ENCODE results near the gene FOXN1.

FOXN1 gene

DNA sequence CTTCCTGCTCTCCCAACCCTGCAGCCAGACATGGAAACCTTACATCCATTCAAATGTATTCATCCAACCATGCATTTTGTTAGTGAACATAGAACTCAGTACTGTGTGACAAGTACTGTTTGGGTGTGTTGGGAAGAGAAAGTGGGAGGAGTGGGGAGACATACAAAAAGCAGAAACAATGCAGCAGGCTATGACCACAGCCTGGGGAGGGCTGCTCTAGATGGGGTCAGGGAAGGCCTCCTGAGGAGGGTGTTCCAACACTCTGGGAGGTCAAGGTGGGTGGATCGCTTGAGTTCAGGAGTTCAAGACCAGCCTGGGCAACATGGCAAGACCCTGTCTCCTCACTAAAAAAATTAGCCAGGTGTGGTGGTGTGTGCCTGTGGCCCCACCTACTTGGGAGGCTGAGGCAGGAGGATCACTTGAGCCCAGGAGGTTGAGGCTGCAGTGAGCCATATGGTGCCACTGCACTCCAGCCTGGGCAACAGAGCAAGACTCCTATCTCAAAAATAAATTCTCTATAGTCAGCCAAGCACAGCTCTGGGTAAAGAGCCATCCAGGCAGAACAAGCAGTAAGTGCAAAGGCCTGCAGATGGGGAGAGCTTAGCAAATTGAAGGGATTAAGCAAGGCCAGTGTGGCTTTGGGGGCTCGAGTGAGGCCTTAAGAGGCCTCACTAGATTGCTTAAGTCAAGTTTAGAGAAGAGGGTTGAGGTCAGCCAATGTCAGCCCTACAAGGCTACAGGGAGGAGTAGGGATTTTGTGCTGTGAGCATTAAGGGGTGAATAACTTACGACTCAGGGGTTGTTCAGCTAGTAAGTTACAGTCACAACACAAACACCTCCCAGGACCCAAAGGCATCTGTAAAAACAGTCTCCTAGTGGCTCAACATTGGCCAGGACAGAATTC, 27.2 kb upstream of the FOXN1 start:
- DNase-seq = no peak

DNA sequence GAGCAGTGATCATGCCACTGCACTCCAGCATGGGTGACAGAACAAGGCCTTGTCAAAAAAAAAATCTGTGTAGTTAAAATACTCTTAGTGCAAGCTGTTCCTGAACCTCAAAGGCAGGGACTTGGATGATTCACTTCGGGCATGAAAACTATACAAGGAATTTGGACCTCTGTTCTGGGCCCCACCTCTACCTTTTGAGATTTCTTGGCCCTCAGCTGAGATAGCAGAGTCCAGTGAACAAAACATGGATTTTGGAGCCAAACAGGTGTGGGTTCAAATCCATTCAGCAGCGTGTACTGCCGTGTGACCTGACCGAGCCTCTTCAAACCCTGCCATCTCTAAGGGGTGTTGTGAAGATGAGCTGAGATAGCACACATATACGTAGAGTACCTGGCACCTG, 25.9 kb upstream of the FOXN1 start:
- DNase-seq = no peak

DNA sequence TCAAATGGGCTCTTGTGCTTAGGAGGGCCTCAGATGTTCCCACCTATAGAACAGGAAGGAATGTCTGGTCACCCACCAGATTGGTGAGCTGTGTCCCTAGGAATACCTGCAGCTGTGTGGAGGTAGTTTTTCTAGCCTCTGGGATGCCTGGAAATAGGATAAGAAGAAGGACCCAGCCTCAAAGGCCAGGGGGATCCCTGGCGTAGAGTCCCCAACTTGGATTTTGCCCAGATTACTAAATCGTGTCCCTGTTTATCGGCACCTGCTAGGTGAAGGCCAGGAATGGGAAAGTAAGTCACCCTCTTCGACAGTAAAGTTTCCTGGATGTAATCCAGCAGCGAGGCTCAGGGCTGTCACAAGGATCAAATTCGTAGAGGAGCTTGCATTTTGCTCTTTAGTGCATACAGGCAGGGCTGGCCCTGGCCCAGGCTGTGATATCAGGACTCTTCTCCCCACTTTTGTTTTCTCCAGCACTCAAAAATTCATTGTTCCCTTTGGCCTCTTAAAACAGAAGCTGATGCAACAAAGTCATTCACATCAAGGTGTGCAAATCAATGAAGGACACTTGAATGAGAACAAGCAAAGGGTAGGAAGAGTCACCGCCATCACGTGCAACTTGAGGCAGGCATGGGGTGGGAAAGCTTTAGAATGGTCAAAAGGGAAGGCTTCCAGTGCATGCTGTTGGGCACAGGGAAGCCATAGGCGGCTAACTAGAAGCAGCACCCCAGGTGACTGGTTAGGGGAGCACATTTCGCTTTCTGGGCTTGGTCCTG, 25.2 kb upstream of the FOXN1 start:
- no peak for DNase-seq

DNA sequence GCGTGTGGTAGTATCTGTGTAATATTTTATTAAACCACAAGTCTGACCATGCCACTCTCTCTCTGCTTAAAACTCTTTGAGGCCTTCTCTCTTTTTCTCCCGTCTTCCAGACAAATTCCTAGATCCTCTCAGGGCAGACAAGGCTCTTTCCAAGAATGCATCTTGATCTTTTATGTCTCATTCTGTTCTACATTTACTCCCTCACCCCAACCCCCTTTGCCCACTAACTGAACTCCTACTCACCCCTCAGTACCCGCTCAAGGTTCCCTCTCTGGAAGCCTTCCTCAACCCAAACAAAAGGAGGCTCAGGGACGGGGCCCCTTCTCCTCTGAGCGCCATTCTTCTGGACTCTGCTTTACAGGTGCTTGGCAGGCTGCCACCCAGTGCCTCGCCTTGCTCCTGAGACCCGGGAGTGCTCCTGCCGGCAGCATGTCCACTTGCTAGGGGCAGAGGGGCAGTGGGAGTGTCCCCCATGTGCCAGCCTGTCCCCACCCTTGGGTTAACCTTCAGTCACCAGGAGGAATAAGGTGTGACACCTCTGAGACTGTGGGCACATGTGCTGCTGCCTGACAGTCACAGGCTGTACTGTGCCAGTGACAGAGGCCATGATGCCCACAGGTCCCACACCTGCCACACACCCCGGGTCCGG, 23.5 kb upstream of the FOXN1 start:
- DNase-seq = no peak

DNA sequence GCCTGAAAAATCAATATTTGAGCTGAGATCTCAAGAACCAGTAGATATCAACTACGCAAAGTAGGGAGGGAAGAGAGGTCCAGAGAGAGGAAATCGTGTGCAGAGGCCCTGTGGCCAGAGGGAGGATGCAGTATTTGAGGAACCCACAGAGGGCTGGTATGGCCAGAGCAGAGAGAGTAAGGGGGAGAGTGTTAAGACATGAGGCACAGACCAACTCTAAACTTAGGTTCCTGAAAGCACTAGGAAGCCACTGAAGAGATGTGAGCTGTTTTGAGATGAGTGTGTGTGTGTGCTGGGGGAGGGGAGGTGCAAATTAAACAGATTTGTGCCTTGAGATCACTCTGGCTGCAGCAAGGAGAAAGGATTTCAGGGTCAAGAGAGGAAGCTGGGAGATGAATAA, 21.9 kb upstream of the FOXN1 start:
- peak; percentile 48 for DNase-seq

DNA sequence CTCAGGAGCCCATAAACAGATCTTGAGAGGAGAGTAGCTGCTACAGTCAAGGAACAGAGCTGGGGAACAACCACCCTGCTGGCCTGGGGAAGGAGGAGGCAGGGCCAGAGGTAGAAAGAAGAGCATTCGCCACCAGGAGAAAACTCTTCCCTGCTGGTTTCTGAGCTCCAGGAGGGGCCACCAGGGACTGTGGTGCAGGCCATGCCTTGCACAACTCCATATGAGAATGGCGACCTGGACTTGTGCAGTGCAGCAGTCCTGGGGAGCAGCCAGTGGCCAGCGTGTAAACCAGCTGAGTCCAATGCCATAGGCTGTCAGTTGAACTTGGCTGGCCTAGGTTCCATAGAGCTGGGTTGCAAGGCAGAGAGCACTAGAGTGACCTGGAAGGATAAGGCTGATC, 21.1 kb upstream of the FOXN1 start:
- DNase-seq = no peak

DNA sequence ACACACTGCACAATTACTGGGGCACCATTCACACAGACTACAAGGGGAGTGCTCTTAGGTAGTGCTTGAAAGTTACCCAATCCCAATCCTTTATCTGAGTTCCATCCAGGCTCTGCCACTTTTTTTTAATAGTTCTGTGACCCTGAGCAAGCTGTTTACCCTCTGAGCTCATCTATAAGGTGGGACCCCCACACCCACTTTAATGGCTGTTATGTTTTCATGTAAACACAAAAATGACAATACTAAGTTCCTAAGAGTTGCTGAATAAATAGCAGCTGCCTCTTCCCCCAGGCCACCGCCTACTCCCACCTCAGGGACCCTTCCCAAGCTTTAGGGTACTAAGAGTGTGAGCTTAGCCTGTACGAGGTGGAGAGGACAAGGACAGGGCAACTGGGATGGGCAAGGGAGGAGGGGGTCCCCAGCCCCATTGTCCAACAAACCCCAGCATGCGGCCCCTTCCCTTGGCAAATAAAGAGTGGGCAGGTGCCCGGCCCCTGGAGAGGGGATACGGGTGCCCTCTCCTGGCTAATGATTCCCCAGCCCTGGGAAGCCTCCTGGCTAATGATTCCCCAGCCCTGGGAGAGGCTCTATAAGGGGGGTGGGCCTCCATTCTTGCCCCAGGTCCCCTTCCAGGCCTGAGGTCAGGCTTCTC, 18.1 kb upstream of the FOXN1 start:
- DNase-seq = no peak

DNA sequence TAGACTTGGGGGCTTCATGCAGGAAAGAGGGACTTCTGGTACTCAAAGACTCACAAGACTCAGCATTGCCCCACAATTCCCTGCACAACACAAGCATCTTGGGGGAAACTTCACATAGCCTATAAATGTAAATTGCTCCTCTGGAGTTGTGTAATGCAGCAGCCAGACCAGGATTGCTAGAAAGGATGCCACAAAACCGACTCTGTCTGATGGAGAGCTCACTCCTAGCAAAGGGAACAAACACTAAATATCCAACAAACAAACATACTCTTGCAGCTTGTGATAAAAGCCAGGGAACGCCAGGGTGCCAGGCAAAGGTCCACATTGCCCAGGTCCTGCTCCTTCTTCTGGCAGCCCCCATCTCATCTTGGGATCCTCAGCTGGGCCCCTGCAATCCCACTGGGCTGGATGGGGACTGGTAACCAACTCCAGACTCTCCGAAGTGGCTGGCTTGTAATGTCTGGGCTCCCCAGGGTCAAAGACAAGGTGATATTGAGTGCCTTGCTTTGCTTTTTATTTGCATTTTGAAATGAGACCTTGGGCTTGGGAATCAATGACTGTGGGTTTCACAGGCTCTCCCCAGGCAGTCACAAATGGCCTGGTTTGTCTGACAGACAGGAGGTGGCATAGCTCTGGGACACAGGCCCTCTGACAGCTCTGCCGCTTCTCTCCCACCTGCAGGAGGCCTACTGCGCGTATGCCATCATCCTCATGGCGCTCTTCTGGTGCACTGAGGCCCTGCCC, 17.4 kb upstream of the FOXN1 start:
- DNase-seq = no peak

DNA sequence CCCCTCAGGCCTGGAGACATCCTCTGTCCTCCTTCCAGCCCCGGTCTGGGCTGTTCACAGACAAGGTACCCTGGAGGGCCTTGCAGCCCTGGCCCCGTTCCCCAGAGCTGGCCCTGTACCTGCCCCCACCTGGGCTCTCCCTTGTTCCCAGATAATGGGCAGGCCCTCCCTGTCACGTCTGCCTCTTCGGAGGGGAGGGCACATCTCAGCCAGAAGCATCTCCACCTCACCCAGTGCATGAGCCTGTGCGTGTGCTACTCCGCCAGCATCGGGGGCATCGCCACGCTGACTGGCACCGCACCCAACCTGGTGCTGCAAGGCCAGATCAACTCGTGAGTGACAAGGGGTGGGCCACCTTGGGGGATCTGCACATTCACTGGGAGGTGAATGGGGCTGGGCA, 14.9 kb upstream of the FOXN1 start:
- DNase-seq = no peak

DNA sequence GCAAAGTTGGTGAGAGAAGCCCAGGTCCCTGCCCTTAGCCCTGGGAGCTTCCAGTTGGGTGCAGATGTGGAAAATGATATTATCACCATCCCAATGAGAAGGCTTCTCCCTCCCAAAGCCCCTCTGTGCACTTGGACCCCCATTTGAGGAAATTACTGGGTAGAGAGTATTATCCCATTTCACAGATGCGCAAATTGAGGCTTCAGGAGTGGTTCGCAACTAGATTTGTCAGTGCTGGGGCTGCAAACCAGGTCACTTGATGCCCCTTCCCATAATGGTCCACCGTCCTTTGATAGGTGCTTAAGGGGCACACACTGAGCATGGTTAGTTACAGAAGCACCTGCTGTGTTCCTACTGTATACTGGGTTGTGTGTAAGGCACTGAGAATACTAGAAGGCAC, 14.3 kb upstream of the FOXN1 start:
- DNase-seq = no peak

DNA sequence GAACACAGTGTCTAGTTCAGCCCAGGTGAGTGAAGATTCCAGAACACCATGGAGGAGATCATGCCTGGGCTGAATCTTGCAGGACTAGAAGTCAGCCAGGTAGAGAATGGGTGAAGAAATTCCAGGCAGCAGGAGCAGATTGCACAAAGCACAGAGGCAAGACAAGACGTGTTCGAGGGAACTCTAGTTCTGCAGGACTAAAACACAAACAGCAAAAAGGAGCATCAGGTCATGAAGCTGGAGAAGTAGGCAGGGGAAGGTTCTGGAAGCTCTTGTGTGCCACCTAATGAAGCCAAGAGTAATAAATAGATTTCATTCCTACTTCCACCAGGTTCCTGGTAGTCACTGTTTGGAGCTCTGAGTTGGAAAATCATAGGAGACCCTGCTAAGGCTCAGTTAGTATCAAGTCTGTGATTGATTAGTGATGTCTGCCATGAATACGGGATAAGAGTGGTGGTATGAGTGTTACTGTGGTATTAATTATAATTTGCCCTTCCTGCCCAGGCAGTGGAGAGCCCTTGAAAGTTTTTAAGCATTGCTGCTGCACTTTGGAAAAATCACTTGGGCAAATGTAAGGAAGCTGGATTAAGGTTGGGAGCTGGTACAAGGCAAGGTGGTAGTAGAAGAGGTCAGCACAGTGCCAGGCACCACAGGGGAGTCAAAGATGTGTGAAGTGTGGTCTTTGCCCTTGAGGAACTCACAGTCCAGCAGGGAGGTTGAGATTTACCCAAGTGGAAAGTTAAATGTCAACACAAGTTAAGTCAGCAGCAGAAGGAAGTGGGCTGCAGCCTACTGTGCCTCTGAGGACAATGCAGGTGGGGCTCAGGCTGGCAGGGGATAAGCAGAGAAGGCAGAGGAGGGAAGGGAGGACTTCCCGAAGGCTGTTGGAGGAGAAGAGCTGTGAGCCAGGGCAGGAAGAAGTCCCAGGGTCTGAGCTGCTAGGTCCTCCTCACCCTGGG, 13.5 kb upstream of the FOXN1 start:
- no peak for DNase-seq

DNA sequence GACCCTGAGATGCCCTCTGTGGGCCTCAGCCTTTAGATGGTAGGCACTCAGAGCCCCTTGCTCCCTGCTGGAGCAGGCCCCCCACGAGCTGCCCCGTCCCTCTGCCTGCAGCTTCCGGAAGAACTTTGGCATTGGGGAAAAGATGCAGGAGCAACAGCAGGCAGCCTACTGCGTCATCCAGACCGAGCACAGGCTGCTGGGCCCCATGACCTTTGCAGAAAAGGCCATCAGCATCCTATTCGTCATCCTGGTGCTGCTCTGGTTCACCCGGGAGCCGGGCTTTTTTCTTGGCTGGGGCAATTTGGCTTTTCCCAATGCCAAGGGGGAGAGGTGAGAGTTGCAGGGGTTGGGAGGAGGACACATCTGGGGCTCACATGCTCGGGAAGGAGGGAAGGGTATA, 12.7 kb upstream of the FOXN1 start:
- no peak for DNase-seq

DNA sequence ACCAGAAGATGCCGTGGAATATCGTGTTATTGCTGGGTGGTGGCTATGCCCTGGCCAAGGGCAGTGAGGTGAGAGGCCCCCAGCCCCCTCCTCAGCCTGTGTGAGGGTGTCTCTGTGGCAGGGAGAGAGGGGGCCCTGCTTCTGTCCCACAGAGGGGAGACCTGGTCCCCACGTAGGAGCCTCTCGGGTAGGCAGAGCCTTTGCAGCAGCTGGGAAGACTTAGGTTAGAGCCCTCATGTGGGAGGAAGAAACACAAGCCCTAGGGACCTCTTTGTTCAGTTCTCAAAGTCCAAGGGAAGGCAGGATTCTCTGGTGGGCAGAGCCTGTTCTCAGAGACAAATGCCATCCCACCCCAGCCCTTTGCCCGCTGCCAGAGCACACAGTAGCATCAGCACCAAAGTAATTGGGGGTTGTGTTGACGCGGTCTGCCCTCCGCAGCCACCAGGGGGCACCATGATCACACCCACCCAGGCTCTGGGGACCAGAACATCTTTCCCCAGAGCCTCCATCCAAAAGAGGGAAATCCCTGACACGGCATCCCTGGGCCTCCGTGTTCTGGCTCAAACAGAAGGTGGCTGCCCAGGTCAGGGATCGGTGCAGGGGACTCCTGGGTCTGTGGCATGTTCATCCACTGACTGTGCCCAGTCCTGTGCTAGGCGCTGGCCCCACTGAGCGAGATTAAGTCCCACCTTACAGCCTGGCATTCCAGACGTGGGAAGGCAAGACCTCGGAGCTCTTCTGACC, 11.5 kb upstream of the FOXN1 start:
- peak; percentile 16 for DNase-seq

DNA sequence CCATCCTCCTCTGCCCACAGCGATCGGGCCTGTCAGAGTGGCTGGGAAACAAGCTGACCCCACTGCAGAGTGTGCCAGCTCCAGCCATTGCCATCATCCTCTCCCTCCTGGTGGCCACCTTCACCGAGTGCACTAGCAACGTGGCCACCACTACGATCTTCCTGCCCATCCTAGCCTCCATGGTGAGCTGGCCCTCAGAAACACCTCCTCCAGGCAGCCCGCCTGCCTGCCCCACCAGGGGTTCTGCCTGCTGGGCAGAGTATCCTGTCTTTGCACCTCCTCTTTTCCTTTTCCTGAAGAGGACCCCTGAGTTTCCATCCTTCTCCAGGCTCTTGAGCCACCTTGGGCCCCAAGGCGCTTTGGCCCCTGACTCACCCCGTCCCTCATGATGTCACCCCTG, 10.5 kb upstream of the FOXN1 start:
- no peak for DNase-seq

DNA sequence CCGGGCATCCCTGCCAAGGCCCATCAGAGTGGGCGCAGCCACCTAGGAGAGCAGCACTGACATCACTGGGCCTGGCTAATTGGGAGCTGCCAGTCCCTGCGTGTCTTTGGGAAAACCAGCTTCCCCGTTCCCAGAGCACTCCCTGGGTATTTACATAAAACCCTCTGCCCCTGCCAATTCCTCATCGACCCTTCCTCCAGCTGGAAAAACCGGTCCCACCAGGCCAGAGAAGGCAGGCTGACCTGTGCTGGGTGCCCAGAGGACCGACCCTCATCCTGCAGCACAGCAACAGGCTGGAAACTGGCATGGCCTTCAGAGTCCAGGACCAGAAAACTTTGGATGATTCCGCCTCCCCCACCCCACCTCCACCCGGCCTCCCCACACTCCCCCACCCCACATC, 8.2 kb upstream of the FOXN1 start:
- DNase-seq = no peak

DNA sequence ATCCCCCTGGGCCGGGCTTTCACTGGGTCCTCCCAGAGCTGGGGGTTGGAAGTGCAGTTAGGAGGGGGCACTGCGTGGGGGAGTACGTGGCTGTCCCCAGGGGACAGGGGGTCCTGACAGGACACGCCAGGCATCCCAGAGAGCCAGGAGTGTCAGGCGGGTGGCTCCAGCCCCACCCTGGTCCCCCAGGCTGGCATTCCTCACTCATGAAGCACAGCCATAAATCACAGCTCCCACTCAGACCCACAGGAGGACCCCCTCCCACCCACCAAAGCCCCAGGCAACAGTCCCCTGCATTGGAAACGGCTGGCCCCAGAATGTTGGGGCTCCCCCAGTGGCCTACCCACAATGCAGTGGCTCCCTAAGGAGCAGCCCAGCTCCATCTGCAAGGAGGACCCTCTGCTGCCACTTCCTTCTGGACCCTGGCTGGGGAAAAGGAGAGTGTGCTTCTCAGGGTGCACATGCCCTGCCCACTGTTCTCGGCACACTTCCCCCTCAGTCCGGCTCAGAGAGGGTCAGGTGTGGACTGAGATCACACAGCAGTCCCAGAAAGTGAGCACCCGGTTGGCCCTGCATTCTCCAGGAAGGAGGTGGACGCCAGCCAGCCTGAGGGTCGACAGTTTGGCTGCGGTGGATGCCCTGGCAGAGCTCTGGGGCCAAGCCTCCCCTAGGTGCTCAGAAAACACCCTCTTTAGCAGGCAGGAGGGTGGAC, 7.3 kb upstream of the FOXN1 start:
- DNase-seq = no peak

DNA sequence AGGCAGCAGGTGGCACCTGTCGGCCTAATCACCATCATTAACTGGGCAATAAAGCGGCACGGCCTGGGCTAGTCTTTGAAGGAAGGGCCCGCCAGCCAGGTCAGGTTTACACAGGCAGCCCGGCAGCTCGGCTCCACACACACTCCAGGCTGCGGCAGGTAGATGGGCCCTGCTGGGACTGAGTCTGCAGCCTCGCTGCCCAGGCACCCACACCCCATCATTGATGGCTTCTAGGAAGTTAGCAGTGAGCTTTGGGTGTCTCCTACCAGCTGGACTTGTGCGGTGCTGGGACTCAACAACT, 6.8 kb upstream of the FOXN1 start:
- DNase-seq = no peak

DNA sequence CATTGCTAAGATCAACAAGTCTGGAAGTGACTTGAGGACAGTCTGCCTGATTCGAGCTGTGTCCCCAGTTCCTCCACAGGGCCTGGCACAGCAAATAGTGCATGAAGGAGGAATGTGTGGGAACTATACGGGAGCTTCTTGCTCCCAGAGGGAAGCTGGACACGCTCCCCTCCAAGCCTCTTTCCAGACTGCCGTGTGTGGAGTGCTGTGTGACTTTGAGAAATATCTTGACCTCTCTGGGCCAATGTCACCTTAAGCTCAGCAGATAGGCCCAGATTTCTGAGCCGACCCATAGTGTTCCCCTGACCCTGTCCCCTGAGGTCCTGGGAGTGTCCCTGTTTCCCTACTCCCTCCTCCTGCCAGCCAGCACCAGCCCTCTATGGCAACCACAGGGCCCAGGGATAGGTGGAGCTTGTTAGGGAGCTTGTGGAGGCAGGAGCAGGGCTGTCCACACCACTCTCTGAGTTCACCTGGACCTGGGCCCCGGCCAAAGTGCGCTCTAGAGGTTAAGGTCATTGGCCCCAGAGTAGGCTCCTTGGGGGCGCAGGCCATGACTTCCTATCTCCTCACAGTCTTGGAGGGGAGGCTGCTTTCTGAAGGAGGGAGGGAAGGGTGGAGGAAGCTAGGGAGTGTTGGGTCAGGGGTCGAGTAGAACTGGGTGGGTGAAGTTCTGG, 6.3 kb upstream of the FOXN1 start:
- DNase-seq = no peak

DNA sequence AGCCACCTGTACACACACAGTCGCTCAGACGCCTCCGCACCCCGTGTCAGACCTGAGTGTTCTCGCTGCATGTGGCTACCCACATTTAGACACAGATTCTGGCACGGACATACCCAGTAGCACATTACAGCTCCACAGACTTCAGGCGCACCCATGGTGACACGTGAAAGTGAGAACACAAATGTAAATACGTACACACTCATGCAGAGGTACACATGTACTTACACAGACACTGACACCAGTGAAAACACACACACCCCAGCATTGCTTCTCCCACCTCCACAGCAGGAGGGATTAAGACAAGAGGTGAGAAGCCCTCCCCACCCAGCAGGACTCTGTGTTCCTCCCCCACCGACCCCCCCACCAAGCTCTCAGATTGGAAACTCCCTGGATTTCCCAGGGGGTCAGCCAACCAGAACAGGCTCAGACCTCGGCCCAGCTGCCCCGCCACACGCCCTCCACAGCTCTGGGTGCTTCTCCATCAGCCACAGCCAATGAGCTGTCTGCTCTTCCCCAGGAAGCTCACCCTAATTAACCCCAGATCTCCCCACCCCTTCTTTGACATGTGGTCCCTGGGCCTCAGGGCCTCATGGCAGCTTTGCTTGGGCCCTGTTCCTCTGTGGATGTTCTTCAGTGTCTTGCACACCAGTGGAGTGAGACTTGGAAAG, 5.3 kb upstream of the FOXN1 start:
- no peak for DNase-seq

All from GDM1 (cell line).